Neuron (in vitro differentiated cells): ENCODE data around the gene RFT1.

Experiments
- H2AFZ ChIP-seq: one replicate; pipeline ENCODE4 v1.6.1; 2013; ENCODE audit warnings: low read depth, mild to moderate bottlenecking, inconsistent platforms, low read length, moderate library complexity
- H3K27me3 ChIP-seq: one replicate; pipeline ENCODE4 v1.6.1; 2013; ENCODE audit warnings: low read length; ENCODE audit not compliant: insufficient read depth
- H3K36me3 ChIP-seq: one replicate; pipeline ENCODE4 v1.6.1; 2013; ENCODE audit warnings: low read length; ENCODE audit not compliant: insufficient read depth
- H3K4me1 ChIP-seq: one replicate; pipeline ENCODE4 v1.6.1; 2013; ENCODE audit warnings: low read length; ENCODE audit not compliant: insufficient read depth
- H3K4me3 ChIP-seq: 2 replicates; pipeline ENCODE4 v1.5.1; 2013; ENCODE audit warnings: mild to moderate bottlenecking, low read length, moderate library complexity
- H3K9me3 ChIP-seq: one replicate; pipeline ENCODE4 v1.6.1; 2013; ENCODE audit warnings: low read length

RFT1 gene

GRCh38 chr3:53122255-53122932 lies 7.8 kb downstream of the RFT1 start:
- H3K27me3 ChIP-seq, result no peaks in the 10 kb centered on the region
- no peaks in the 10 kb centered on the region for H3K4me1 ChIP-seq
- no peak overlapping the region for H2AFZ ChIP-seq
- no peaks in the 10 kb centered on the region for H3K9me3 ChIP-seq
- H3K36me3 ChIP-seq, result peaks cover 75% of the 10 kb centered on the region
- no peak overlapping the region for H3K4me3 ChIP-seq

- Histone ChIP-seq H3K4me1 (no peaks in the 10 kb centered on the region), H3K4me3 (no peak overlapping the region), H3K9me3 (no peaks in the 10 kb centered on the region), H3K36me3 (peaks cover 75% of the 10 kb centered on the region), H3K27me3 (no peaks in the 10 kb centered on the region), H2AFZ (no peak overlapping the region)
These were observed 9.9 kb downstream of the RFT1 start for GRCh38 chr3:53120336-53120735.

- H3K9me3 ChIP-seq, result no peaks in the 10 kb centered on the region
- H2AFZ ChIP-seq, result no peak overlapping the region
- no peaks in the 10 kb centered on the region for H3K4me1 ChIP-seq
- no peak overlapping the region for H3K4me3 ChIP-seq
- H3K36me3 ChIP-seq, result peaks cover 46% of the 10 kb centered on the region
- no peaks in the 10 kb centered on the region for H3K27me3 ChIP-seq
These were observed 13.3 kb downstream of the RFT1 start for GRCh38 chr3:53116956-53117355.

GRCh38 chr3:53114412-53115074 lies 15.7 kb downstream of the RFT1 start:
- Histone ChIP-seq H3K27me3 (no peaks in the 10 kb centered on the region), H3K36me3 (peaks cover 29% of the 10 kb centered on the region), H2AFZ (no peak overlapping the region), H3K4me1 (no peaks in the 10 kb centered on the region), H3K4me3 (no peak overlapping the region), H3K9me3 (no peaks in the 10 kb centered on the region)

- no peaks in the 10 kb centered on the region for H3K27me3 ChIP-seq
- no peak overlapping the region for H3K4me3 ChIP-seq
- H3K9me3 ChIP-seq, result no peaks in the 10 kb centered on the region
- H2AFZ ChIP-seq, result no peak overlapping the region
- no peaks in the 10 kb centered on the region for H3K4me1 ChIP-seq
- H3K36me3 ChIP-seq, result peaks cover 29% of the 10 kb centered on the region
These were observed 16.2 kb downstream of the RFT1 start for GRCh38 chr3:53114011-53114400.

- Histone ChIP-seq H3K9me3 (no peaks in the 10 kb centered on the region), H3K27me3 (no peaks in the 10 kb centered on the region), H3K4me1 (no peaks in the 10 kb centered on the region), H3K36me3 (peaks cover 28% of the 10 kb centered on the region), H2AFZ (no peak overlapping the region), H3K4me3 (no peak overlapping the region)
These were observed 16.8 kb downstream of the RFT1 start for GRCh38 chr3:53113293-53114010.

- H3K4me3 ChIP-seq, result no peak overlapping the region
- H3K36me3 ChIP-seq, result peaks cover 15% of the 10 kb centered on the region
- H3K4me1 ChIP-seq, result no peaks in the 10 kb centered on the region
- no peak overlapping the region for H2AFZ ChIP-seq
- H3K27me3 ChIP-seq, result no peaks in the 10 kb centered on the region
- no peaks in the 10 kb centered on the region for H3K9me3 ChIP-seq
These were observed 18.4 kb downstream of the RFT1 start for GRCh38 chr3:53111822-53112221.

- H2AFZ ChIP-seq, result no peak overlapping the region
- H3K9me3 ChIP-seq, result no peaks in the 10 kb centered on the region
- no peaks in the 10 kb centered on the region for H3K4me1 ChIP-seq
- peaks cover 24% of the 10 kb centered on the region for H3K36me3 ChIP-seq
- no peaks in the 10 kb centered on the region for H3K27me3 ChIP-seq
- no peak overlapping the region for H3K4me3 ChIP-seq
These were observed 20.1 kb downstream of the RFT1 start for GRCh38 chr3:53109891-53110771.

GRCh38 chr3:53109190-53109589 lies 21.0 kb downstream of the RFT1 start:
- Histone ChIP-seq H3K27me3 (no peaks in the 10 kb centered on the region), H3K4me1 (no peaks in the 10 kb centered on the region), H3K9me3 (no peaks in the 10 kb centered on the region), H3K4me3 (no peak overlapping the region), H2AFZ (no peak overlapping the region), H3K36me3 (peaks cover 32% of the 10 kb centered on the region)

GRCh38 chr3:53104762-53105161 lies 25.5 kb downstream of the RFT1 start:
- H2AFZ ChIP-seq, result no peak overlapping the region
- no peaks in the 10 kb centered on the region for H3K9me3 ChIP-seq
- H3K36me3 ChIP-seq, result peaks cover 63% of the 10 kb centered on the region
- no peaks in the 10 kb centered on the region for H3K27me3 ChIP-seq
- H3K4me1 ChIP-seq, result no peaks in the 10 kb centered on the region
- H3K4me3 ChIP-seq, result no peak overlapping the region

GRCh38 chr3:53103397-53104296 lies 26.6 kb downstream of the RFT1 start:
- peaks cover 63% of the 10 kb centered on the region for H3K36me3 ChIP-seq
- no peak overlapping the region for H3K4me3 ChIP-seq
- H3K9me3 ChIP-seq, result no peaks in the 10 kb centered on the region
- H3K4me1 ChIP-seq, result no peaks in the 10 kb centered on the region
- no peaks in the 10 kb centered on the region for H3K27me3 ChIP-seq
- H2AFZ ChIP-seq, result no peak overlapping the region

GRCh38 chr3:53102601-53103147 lies 27.6 kb downstream of the RFT1 start:
- Histone ChIP-seq H3K27me3 (no peaks in the 10 kb centered on the region), H3K4me1 (no peaks in the 10 kb centered on the region), H3K4me3 (no peak overlapping the region), H3K9me3 (no peaks in the 10 kb centered on the region), H3K36me3 (peaks cover 66% of the 10 kb centered on the region), H2AFZ (no peak overlapping the region)
